GM23338 (cell line): ENCODE results near the gene CUEDC1. TPM values are rescaled to one million over a fixed set of nuclear protein-coding genes. Genes with fewer than 3 reads are reported as not detected.
A peak's percentile ranks its signal among the peaks of the same experiment; 100 is the strongest.

Experiments
- ATAC-seq: fragments of 200-7000 bp; cut with Tn5 transposase; 3 replicates; pipeline ENCODE4 v1.9.1; 2020
- DNase-seq: peaks from one replicate; pipeline ENCODE4 v3.0.0-alpha.2; 2015; ENCODE audit warnings: low spot score
- H2AFZ ChIP-seq: fragments of 200-600 bp; sonication (generic); 2 replicates; pipeline ENCODE4 v1.8.0; 2016; ENCODE audit warnings: antibody characterized with exemption, mild to moderate bottlenecking, moderate library complexity
- H3F3A ChIP-seq: fragments of 200-600 bp; sonication (generic); replicated peaks from 2 replicates; pipeline ENCODE4 v1.8.0; 2017; ENCODE audit warnings: antibody characterized with exemption, mixed run types, low read depth
- H3K27ac ChIP-seq: fragments of 200-600 bp; sonication (generic); 2 replicates; pipeline ENCODE4 v1.6.1; 2016; ENCODE audit warnings: low read depth
- H3K27me3 ChIP-seq: fragments of 200-600 bp; sonication (generic); 2 replicates; pipeline ENCODE4 v1.8.0; 2016; ENCODE audit warnings: mild to moderate bottlenecking, mixed run types, moderate library complexity; ENCODE audit not compliant: insufficient read depth
- H3K36me3 ChIP-seq: fragments of 200-600 bp; sonication (generic); 2 replicates; pipeline ENCODE4 v1.8.0; 2016; ENCODE audit warnings: mild to moderate bottlenecking; ENCODE audit not compliant: insufficient read depth
- H3K4me1 ChIP-seq: fragments of 200-600 bp; sonication (generic); 2 replicates; pipeline ENCODE4 v1.8.0; 2016; ENCODE audit warnings: mild to moderate bottlenecking, moderate library complexity; ENCODE audit not compliant: insufficient read depth
- H3K4me2 ChIP-seq: fragments of 200-600 bp; sonication (generic); 2 replicates; pipeline ENCODE4 v1.7.1; 2017; ENCODE audit warnings: mixed run types
- H3K4me3 ChIP-seq: fragments of 200-600 bp; sonication (generic); 2 replicates; pipeline ENCODE4 v1.6.1; 2016; ENCODE audit warnings: mixed run types
- H3K79me2 ChIP-seq: fragments of 200-600 bp; sonication (generic); replicated peaks from 2 replicates; pipeline ENCODE4 v1.8.0; 2017; ENCODE audit warnings: mild to moderate bottlenecking; ENCODE audit not compliant: insufficient read depth
- H3K9me2 ChIP-seq: fragments of 200-600 bp; sonication (generic); 2 replicates; pipeline ENCODE4 v1.8.0; 2017; ENCODE audit not compliant: insufficient read depth
- H4K20me1 ChIP-seq: fragments of 200-600 bp; sonication (generic); replicated peaks from 2 replicates; pipeline ENCODE4 v1.8.0; 2017; ENCODE audit warnings: mild to moderate bottlenecking; ENCODE audit not compliant: insufficient read depth
- H3K27ac Mint-ChIP-seq: 2 replicates; pipeline ENCODE4 v1.8.0; 2020; ENCODE audit warnings: inconsistent platforms, mild to moderate bottlenecking, moderate library complexity, mixed read lengths
- H3K27me3 Mint-ChIP-seq: 3 replicates; pipeline ENCODE4 v1.8.0; 2022; ENCODE audit warnings: low read depth, mild to moderate bottlenecking, moderate library complexity, mixed read lengths, inconsistent platforms; ENCODE audit not compliant: insufficient read depth, poor library complexity
- H3K36me3 Mint-ChIP-seq: 3 replicates; pipeline ENCODE4 v1.8.0; 2021; ENCODE audit warnings: low read depth, mild to moderate bottlenecking, inconsistent platforms, moderate library complexity, mixed read lengths
- H3K4me1 Mint-ChIP-seq: 3 replicates; pipeline ENCODE4 v1.8.0; 2020; ENCODE audit warnings: mild to moderate bottlenecking, inconsistent platforms, mixed read lengths
- H3K4me3 Mint-ChIP-seq: 3 replicates; pipeline ENCODE4 v1.8.0; 2021; ENCODE audit warnings: moderate library complexity, mild to moderate bottlenecking, inconsistent platforms, mixed read lengths
- H3K9me3 Mint-ChIP-seq: 3 replicates; pipeline ENCODE4 v1.8.0; 2020; ENCODE audit warnings: moderate library complexity, mild to moderate bottlenecking, inconsistent platforms, mixed read lengths
- CREB1 ChIP-seq: fragments of 250-450 bp; sonication (Bioruptor Pico); IDR thresholded peaks from 2 replicates; pipeline ENCODE4 v1.5.0; 2020; ENCODE audit warnings: low read depth, mild to moderate bottlenecking, moderate library complexity
- CTCF ChIP-seq, 2 experiments: fragments of 200-600 bp in 1 of 2; sonication (generic) in 1 of 2; conservative IDR thresholded peaks; 2 replicates each; pipeline versions ENCODE4 v1.5.1 to v1.6.1; 2016 to 2017; ENCODE audit warnings: antibody characterized with exemption in 2 of 2, low read depth in 2 of 2, mild to moderate bottlenecking in 2 of 2, moderate library complexity in 1 of 2
- ETS1 ChIP-seq: IDR thresholded peaks from 2 replicates; pipeline ENCODE4 v1.6.1; 2016; ENCODE audit warnings: antibody characterized with exemption
- EZH2 ChIP-seq: fragments of 200-600 bp; sonication (generic); IDR thresholded peaks from one replicate; pipeline ENCODE4 v1.8.0; 2017; ENCODE audit warnings: antibody characterized with exemption, mild to moderate bottlenecking, low read depth; ENCODE audit not compliant: unreplicated experiment
- EZH2phosphoT487 ChIP-seq: fragments of 200-600 bp; sonication (generic); IDR thresholded peaks from one replicate; pipeline ENCODE4 v1.8.1; 2018; ENCODE audit warnings: antibody characterized with exemption; ENCODE audit not compliant: unreplicated experiment
- JUNB ChIP-seq: IDR thresholded peaks from one replicate; pipeline ENCODE4 v1.6.1; 2016; ENCODE audit warnings: antibody characterized with exemption; ENCODE audit not compliant: unreplicated experiment
- NANOG ChIP-seq: IDR thresholded peaks from 2 replicates; pipeline ENCODE4 v1.6.1; 2016; ENCODE audit warnings: antibody characterized with exemption, borderline replicate concordance
- POLR2AphosphoS5 ChIP-seq: IDR thresholded peaks from 2 replicates; pipeline ENCODE4 v1.6.1; 2016; ENCODE audit warnings: antibody characterized with exemption, low read depth
- ZNF114 ChIP-seq: fragments of 250-450 bp; sonication (Bioruptor Pico); IDR thresholded peaks from 2 replicates; pipeline ENCODE4 v1.5.0; 2020; ENCODE audit warnings: mild to moderate bottlenecking, moderate library complexity
- ZNF331 ChIP-seq: fragments of 250-450 bp; sonication (Bioruptor Pico); IDR thresholded peaks from 2 replicates; pipeline ENCODE4 v1.5.0; 2020; ENCODE audit warnings: low read depth, mild to moderate bottlenecking, moderate library complexity
- ZNF462 ChIP-seq: fragments of 250-450 bp; sonication (Bioruptor Pico); IDR thresholded peaks from 2 replicates; pipeline ENCODE4 v1.5.0; 2020; ENCODE audit warnings: mild to moderate bottlenecking, moderate library complexity
- polyA plus RNA-seq: library from polyadenylated mRNA; unstranded; fragments of >200 nt; fragmentation: Nextera tagmentation; extraction: Ambion mirVana; gene quantifications from 2 replicates; pipeline ENCODE4 v1.2.1, GENCODE V29; 2016
- total RNA-seq: library from RNA; depleted of rRNA; stranded (reverse); fragments of >200 nt; shearing (Covaris generic); gene quantifications from 2 replicates; pipeline ENCODE4 v1.2.3, GENCODE V29; 2014

CUEDC1 gene
- total and polyA plus RNA-seq, 2 experiments from 2014 or later, result 3.0 to 7.7 TPM

- TF ChIP-seq CTCF (conservative IDR thresholded peaks at IDR 0.05; ENCODE audit: low read depth in 2 of 2), result no peak
- no peak for TF ChIP-seq JUNB
- no peak for TF ChIP-seq EZH2
- TF ChIP-seq ZNF114 (CRISPR knock-in tag), result no peak
- TF ChIP-seq ETS1, result no peak
- TF ChIP-seq ZNF331, result no peak
- TF ChIP-seq CREB1 (CRISPR knock-in tag), result no peak
- TF ChIP-seq NANOG, result no peak
- TF ChIP-seq POLR2AphosphoS5, result no peak
- no peak for TF ChIP-seq EZH2phosphoT487
- TF ChIP-seq ZNF462 (CRISPR knock-in tag), result no peak
- Histone ChIP-seq H2AFZ (peak overlapping the region; percentile 57), H3K79me2 (no peaks in the 10 kb centered on the region), H3K27me3 (no peaks in the 10 kb centered on the region), H3K4me3 (0 out of 2 replicates have a peak overlapping the region, but pooled peaks have one; percentile 1), H4K20me1 (no peaks in the 10 kb centered on the region), H3K27ac (peak overlapping the region; percentile 84), H3K9me2 (no peaks in the 10 kb centered on the region), H3K4me2 (peak overlapping the region; percentile 64), H3K36me3 (no peaks in the 10 kb centered on the region), H3K4me1 (peaks cover 13% of the 10 kb centered on the region), H3F3A (0 out of 2 replicates have a peak, but pooled peaks cover 5% of the 10 kb centered on the region)
- Mint-ChIP-seq H3K4me1 (peaks cover 32% of the 10 kb centered on the region), H3K9me3 (no peaks in the 10 kb centered on the region), H3K27me3 (peaks cover 19% of the 10 kb centered on the region), H3K36me3 (no peaks in the 10 kb centered on the region), H3K4me3 (no peak overlapping the region), H3K27ac (peak overlapping the region; percentile 31; the same call in 1 of the 2 replicates)
- DNase-seq (peak; percentile 48), ATAC-seq (peak; percentile 30)
Measured at GRCh38 chr17:57935833-57936807, 19.1 kb downstream of the CUEDC1 start.
